GM21786 (cell line): ENCODE results near the gene CD109.
"Not testable (repeated sequence)": the region's sequence is repeated elsewhere in the genome, so short reads cannot be mapped to it uniquely, and the experiment has no call there.

ENCODE experiments used
- ATAC-seq: cut with Tn5 transposase; IDR thresholded peaks from one replicate; pipeline ENCODE4 v1.9.1; 2021; ENCODE audit not compliant: unreplicated experiment

Gene CD109

GRCh38 chr6:73695619-73696421, at the start of gene CD109:
CD109 (plus strand) TSS chr6:73696203; CDS start chr6:73696216, 13 bp downstream.
- ATAC-seq = peak; percentile 53

GRCh38 chr6:73648166-73648565, 47.8 kb upstream of the CD109 start:
- ATAC-seq = no peak

- no peak for ATAC-seq
Observed at GRCh38 chr6:73649783-73650182, 46.2 kb upstream of the CD109 start.

GRCh38 chr6:73652637-73653570, 43.1 kb upstream of the CD109 start:
- peak; percentile 36 for ATAC-seq

GRCh38 chr6:73653571-73654424, 42.2 kb upstream of the CD109 start, which contains the start of gene SLC17A5:
SLC17A5 (minus strand) TSS chr6:73653992; CDS start chr6:73653886, 106 bp downstream.
- ATAC-seq = peak; percentile 86

GRCh38 chr6:73655341-73655917, 40.6 kb upstream of the CD109 start:
- no peak for ATAC-seq

- ATAC-seq = no peak
Observed at GRCh38 chr6:73656531-73657145, 39.4 kb upstream of the CD109 start.

- ATAC-seq = no peak
Observed at GRCh38 chr6:73657201-73657600, 38.8 kb upstream of the CD109 start.

GRCh38 chr6:73664701-73665100, 31.3 kb upstream of the CD109 start:
- ATAC-seq = no peak

GRCh38 chr6:73665686-73666319, 30.2 kb upstream of the CD109 start:
- peak; percentile 87 for ATAC-seq

- ATAC-seq = no peak
Observed at GRCh38 chr6:73666393-73666792, 29.6 kb upstream of the CD109 start.

- no peak for ATAC-seq
Observed at GRCh38 chr6:73667798-73668197, 28.2 kb upstream of the CD109 start.

GRCh38 chr6:73669005-73669404, 27.0 kb upstream of the CD109 start:
- ATAC-seq = no peak

- no peak for ATAC-seq
Observed at GRCh38 chr6:73671911-73672685, 23.9 kb upstream of the CD109 start.

- ATAC-seq = peak; percentile 88
Observed at GRCh38 chr6:73675466-73676098, 20.4 kb upstream of the CD109 start.

GRCh38 chr6:73679009-73679408, 17.0 kb upstream of the CD109 start:
- ATAC-seq = peak; percentile 43

- ATAC-seq = not testable (repeated sequence)
Observed at GRCh38 chr6:73679846-73680245, 16.2 kb upstream of the CD109 start.

GRCh38 chr6:73680289-73680918, 15.6 kb upstream of the CD109 start:
- no peak for ATAC-seq
